Midbrain (tissue), 1 donor: ENCODE data around the gene NCAPG2.
A peak's percentile ranks its signal among the peaks of the same experiment; 100 is the strongest.

Experiments
- DNase-seq: peaks from one replicate; lab custom pipeline; 2025; lab: John Stamatoyannopoulos, UW

Gene NCAPG2

GRCh38 chr7:158602041-158602440 lies 102.6 kb downstream of the NCAPG2 start:
- no peak for DNase-seq

GRCh38 chr7:158601090-158601489 lies 103.5 kb downstream of the NCAPG2 start:
- no peak for DNase-seq

GRCh38 chr7:158596745-158597144 lies 107.9 kb downstream of the NCAPG2 start:
- DNase-seq: no peak

GRCh38 chr7:158596309-158596708 lies 108.3 kb downstream of the NCAPG2 start:
- DNase-seq: no peak

- DNase-seq: no peak
Measured at GRCh38 chr7:158595068-158595467, 109.5 kb downstream of the NCAPG2 start.

GRCh38 chr7:158592541-158592940 lies 112.1 kb downstream of the NCAPG2 start:
- no peak for DNase-seq

GRCh38 chr7:158591944-158592343 lies 112.7 kb downstream of the NCAPG2 start:
- no peak for DNase-seq

- DNase-seq: no peak
Measured at GRCh38 chr7:158590181-158590530, 114.4 kb downstream of the NCAPG2 start.

GRCh38 chr7:158589653-158590052 lies 115.0 kb downstream of the NCAPG2 start:
- DNase-seq: no peak

- DNase-seq: no peak
Measured at GRCh38 chr7:158588878-158589442, 115.6 kb downstream of the NCAPG2 start.

- no peak for DNase-seq
Measured at GRCh38 chr7:158588085-158588877, 116.3 kb downstream of the NCAPG2 start.

- DNase-seq: peak; percentile 62
Measured at GRCh38 chr7:158587162-158588084, 117.2 kb downstream of the NCAPG2 start, which contains the start of gene PTPRN2. PTPRN2 (minus strand) TSS chr7:158587823.

GRCh38 chr7:158586499-158587161 lies 118.0 kb downstream of the NCAPG2 start:
- DNase-seq: no peak

- no peak for DNase-seq
Measured at GRCh38 chr7:158585721-158586498, 118.7 kb downstream of the NCAPG2 start.

- no peak for DNase-seq
Measured at GRCh38 chr7:158584407-158584806, 120.2 kb downstream of the NCAPG2 start.

- DNase-seq: no peak
Measured at GRCh38 chr7:158583810-158584209, 120.8 kb downstream of the NCAPG2 start.

GRCh38 chr7:158583143-158583542 lies 121.5 kb downstream of the NCAPG2 start:
- DNase-seq: no peak

GRCh38 chr7:158582089-158582456 lies 122.5 kb downstream of the NCAPG2 start:
- no peak for DNase-seq

- no peak for DNase-seq
Measured at GRCh38 chr7:158581440-158582088, 123.0 kb downstream of the NCAPG2 start.
